SK-N-SH treated with all-trans-retinoic acid at 6 μM for 48 hours (cell line): ENCODE measurements around the gene CHRNA1.

Experiments
- ESRRG ChIP-seq: fragments of 250-450 bp; sonication (Bioruptor Pico); IDR thresholded peaks from 2 replicates; pipeline ENCODE4 v1.6.1; 2021; ENCODE audit warnings: mild to moderate bottlenecking
- TOX ChIP-seq: fragments of 250-450 bp; sonication (Bioruptor Pico); IDR thresholded peaks from 2 replicates; pipeline ENCODE4 v1.8.0; 2021; ENCODE audit warnings: mild to moderate bottlenecking, moderate library complexity, borderline replicate concordance
- TSHZ2 ChIP-seq: fragments of 250-450 bp; sonication (Bioruptor Pico); IDR thresholded peaks from 2 replicates; pipeline ENCODE4 v1.5.0; 2020; ENCODE audit warnings: mild to moderate bottlenecking, moderate library complexity
- ZFP30 ChIP-seq: fragments of 450-650 bp; formaldehyde crosslinking; IDR thresholded peaks from 2 replicates; pipeline ENCODE4 v1.5.0; 2022; ENCODE audit warnings: mild to moderate bottlenecking, moderate library complexity

- TF ChIP-seq ZFP30 (CRISPR knock-in tag) (no peak), ESRRG (CRISPR knock-in tag) (no peak), TOX (no peak), TSHZ2 (CRISPR knock-in tag) (no peak)
These were observed 45.7 kb downstream of the CHRNA1 start for GRCh38 chr2:174718591-174718990.
